Loucy (cell line): ENCODE results near the gene MGLL.

ENCODE experiments used
- H2AFZ ChIP-seq: fragments of 200-600 bp; sonication (generic); 2 replicates; pipeline ENCODE4 v1.6.0; 2016; ENCODE audit warnings: antibody characterized with exemption, mild to moderate bottlenecking, low read length, moderate library complexity
- H3F3A ChIP-seq: fragments of 200-600 bp; 2 replicates; pipeline ENCODE4 v1.6.0; 2016; ENCODE audit warnings: antibody characterized with exemption, low read depth, mild to moderate bottlenecking
- H3K27me3 ChIP-seq: fragments of 200-600 bp; sonication (generic); 2 replicates; pipeline ENCODE4 v1.6.1; 2014; ENCODE audit warnings: low read length, mild to moderate bottlenecking; ENCODE audit not compliant: insufficient read depth, poor library complexity, severe bottlenecking
- H3K36me3 ChIP-seq: fragments of 200-600 bp; sonication (generic); 2 replicates; pipeline ENCODE4 v1.6.1; 2016; ENCODE audit warnings: low read length; ENCODE audit not compliant: insufficient read depth
- H3K4me1 ChIP-seq: fragments of 200-600 bp; sonication (generic); 2 replicates; pipeline ENCODE4 v1.5.1; 2014; ENCODE audit warnings: low read length, mild to moderate bottlenecking; ENCODE audit not compliant: insufficient read depth, poor library complexity, severe bottlenecking
- H3K4me2 ChIP-seq: fragments of 200-600 bp; sonication (generic); 2 replicates; pipeline ENCODE4 v1.6.0; 2014; ENCODE audit warnings: antibody characterized with exemption, low read length, low read depth, mild to moderate bottlenecking; ENCODE audit not compliant: poor library complexity, severe bottlenecking
- H3K4me3 ChIP-seq: fragments of 200-600 bp; sonication (generic); 2 replicates; pipeline ENCODE4 v1.5.1; 2014; ENCODE audit warnings: low read length, mild to moderate bottlenecking, mixed read lengths; ENCODE audit not compliant: poor library complexity, severe bottlenecking
- H3K79me2 ChIP-seq: fragments of 200-600 bp; sonication (generic); 2 replicates; pipeline ENCODE4 v1.6.1; 2014; ENCODE audit warnings: low read length; ENCODE audit not compliant: insufficient read depth
- H3K9ac ChIP-seq: fragments of 200-600 bp; sonication (generic); 2 replicates; pipeline ENCODE4 v1.6.0; 2014; ENCODE audit warnings: mild to moderate bottlenecking, low read depth, low read length, moderate library complexity; ENCODE audit not compliant: poor library complexity, severe bottlenecking
- H3K9me2 ChIP-seq: fragments of 200-600 bp; sonication (generic); replicated peaks from 2 replicates; pipeline ENCODE4 v1.6.1; 2016; ENCODE audit warnings: low read depth, low read length, mixed read lengths
- H3K9me3 ChIP-seq: fragments of 200-600 bp; sonication (generic); 2 replicates; pipeline ENCODE4 v1.6.1; 2014; ENCODE audit warnings: mild to moderate bottlenecking, antibody characterized with exemption, low read length, low read depth; ENCODE audit not compliant: insufficient read depth
- H4K20me1 ChIP-seq: fragments of 200-600 bp; sonication (generic); 2 replicates; pipeline ENCODE4 v1.6.0; 2014; ENCODE audit warnings: antibody characterized with exemption, low read length, mild to moderate bottlenecking; ENCODE audit not compliant: insufficient read depth, poor library complexity, severe bottlenecking
- CTCF ChIP-seq: fragments of 200-600 bp; sonication (generic); conservative IDR thresholded peaks from 2 replicates; pipeline ENCODE4 v1.5.1; 2014; ENCODE audit warnings: mild to moderate bottlenecking, antibody characterized with exemption, low read length
- EZH2phosphoT487 ChIP-seq: fragments of 200-600 bp; IDR thresholded peaks from 2 replicates; pipeline ENCODE4 v1.6.1; 2018; ENCODE audit warnings: antibody characterized with exemption, mild to moderate bottlenecking, moderate library complexity, borderline replicate concordance

Gene MGLL

GRCh38 chr3:127824151-127824825 lies 2.0 kb upstream of the MGLL start:
- Histone ChIP-seq H3K4me1 (peaks cover 54% of the 10 kb centered on the region), H3K27me3 (no peaks in the 10 kb centered on the region), H3K9me2 (no peaks in the 10 kb centered on the region), H3K36me3 (no peaks in the 10 kb centered on the region), H3K4me2 (no peak overlapping the region), H4K20me1 (no peaks in the 10 kb centered on the region), H2AFZ (no peak overlapping the region), H3K9ac (peak overlapping the region; percentile 43), H3K4me3 (no peak overlapping the region), H3K79me2 (peaks cover 37% of the 10 kb centered on the region), H3F3A (no peaks in the 10 kb centered on the region), H3K9me3 (peaks cover 10% of the 10 kb centered on the region; the same call in 1 of the 2 replicates)
- TF ChIP-seq CTCF (no peak), EZH2phosphoT487 (no peak)

- no peak for TF ChIP-seq CTCF
- no peak for TF ChIP-seq EZH2phosphoT487
- Histone ChIP-seq H3K4me3 (peak overlapping the region; percentile 53), H3K27me3 (no peaks in the 10 kb centered on the region), H3K9me3 (peaks cover 7% of the 10 kb centered on the region; the same call in 1 of the 2 replicates), H3K9ac (peak overlapping the region; percentile 43), H3K9me2 (no peaks in the 10 kb centered on the region), H3K4me1 (peaks cover 63% of the 10 kb centered on the region), H3K4me2 (peak overlapping the region; percentile 59), H2AFZ (peak overlapping the region; percentile 27; the same call in 1 of the 2 replicates), H3K79me2 (peaks cover 45% of the 10 kb centered on the region), H3F3A (no peaks in the 10 kb centered on the region), H3K36me3 (no peaks in the 10 kb centered on the region), H4K20me1 (no peaks in the 10 kb centered on the region)
These were observed 1.1 kb upstream of the MGLL start for GRCh38 chr3:127823426-127823857.

- Histone ChIP-seq H3K79me2 (peaks cover 51% of the 10 kb centered on the region), H2AFZ (0 out of 2 replicates have a peak overlapping the region, but pooled peaks have one; percentile 29), H4K20me1 (no peaks in the 10 kb centered on the region), H3K4me1 (peaks cover 69% of the 10 kb centered on the region), H3K4me2 (peak overlapping the region; percentile 99), H3F3A (no peaks in the 10 kb centered on the region), H3K9ac (peak overlapping the region; percentile 98), H3K9me2 (no peaks in the 10 kb centered on the region), H3K27me3 (no peaks in the 10 kb centered on the region), H3K36me3 (no peaks in the 10 kb centered on the region), H3K4me3 (peak overlapping the region; percentile 87), H3K9me3 (peaks cover under 1% of the 10 kb centered on the region; the same call in 1 of the 2 replicates)
- TF ChIP-seq CTCF (no peak), EZH2phosphoT487 (no peak)
These were observed 539 bp upstream of the MGLL start for GRCh38 chr3:127822682-127823425.
